ENCODE measurements around the gene SLC22A17.

DNA sequence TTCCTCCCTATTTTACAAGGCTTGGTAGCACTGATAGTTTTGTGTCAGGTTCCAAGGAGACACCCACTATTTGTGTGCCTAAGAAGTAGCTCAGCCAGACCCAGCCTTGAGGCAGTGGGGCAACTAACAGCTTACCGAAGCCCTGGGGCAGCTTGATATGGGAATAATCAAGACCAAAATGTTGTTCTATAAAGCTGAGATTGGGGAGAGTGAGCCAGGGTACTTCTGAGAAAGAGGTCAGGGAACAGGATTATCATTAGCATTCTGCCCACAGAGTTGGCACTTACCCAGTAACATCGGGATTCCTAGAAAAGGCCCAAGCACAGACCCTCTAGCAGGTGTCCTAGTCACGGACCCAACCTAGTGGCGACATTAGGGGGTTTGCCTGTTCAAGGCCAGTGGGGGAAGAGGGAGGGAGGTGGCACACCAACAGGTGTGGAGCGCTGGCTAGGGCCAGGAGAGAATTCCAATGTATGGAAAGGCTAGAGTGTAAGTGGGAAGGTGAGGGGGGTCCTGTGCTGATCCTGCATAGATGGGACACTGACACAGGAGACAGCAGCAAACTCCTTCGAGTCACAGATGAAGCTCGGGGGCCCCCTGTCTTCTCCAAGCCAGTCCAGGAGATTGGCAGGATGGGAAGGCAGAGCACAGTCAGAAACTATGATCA, 54.9 kb downstream of the SLC22A17 start:
- TF ChIP-seq CBFB (CRISPR knock-in tag; IDR thresholded peaks at IDR 0.05) (no peak), FOXJ3 (CRISPR knock-in tag; IDR thresholded peaks at IDR 0.05) (no peak), BRF2 (IDR thresholded peaks at IDR 0.05; ENCODE audit: borderline replicate concordance, insufficient read depth, insufficient read length) (no peak), REST (IDR thresholded peaks at IDR 0.05; ENCODE audit: borderline replicate concordance) (no peak), REST (CRISPR knock-in tag; IDR thresholded peaks at IDR 0.05; ENCODE audit: low read depth) (no peak), NFE2L1 (tag; IDR thresholded peaks at IDR 0.05; ENCODE audit: borderline replicate concordance, low read depth) (no peak), NFYB (IDR thresholded peaks at IDR 0.05; ENCODE audit: extremely low read depth, insufficient read length) (no peak), ATF2 (CRISPR knock-in tag; IDR thresholded peaks at IDR 0.05) (no peak), POLR2A (conservative IDR thresholded peaks at IDR 0.05) (no peak)
